Mammary epithelial cell (primary cell): ENCODE data around the gene ATG7.

Experiments used
- CTCF ChIP-seq, 2 donors: IDR thresholded peaks in 1 of 2; conservative IDR thresholded peaks in 1 of 2; 2 replicates each; pipeline ENCODE4 v1.5.1; 2011 to 2012; ENCODE audit warnings: inconsistent platforms in 2 of 2, low read length in 2 of 2, mild to moderate bottlenecking in 2 of 2, control low read depth in 1 of 2, low read depth in 1 of 2; ENCODE audit not compliant: insufficient read depth in 1 of 2; ENCODE audit errors: extremely low read depth in 1 of 2
- EZH2 ChIP-seq: IDR thresholded peaks from 2 replicates; pipeline ENCODE4 v1.6.1; 2012; ENCODE audit warnings: low read length, inconsistent platforms, borderline replicate concordance

- no peak for TF ChIP-seq CTCF (conservative IDR thresholded peaks at IDR 0.05 in 1 of 2, IDR thresholded peaks at IDR 0.05 in 1 of 2; ENCODE audit: extremely low read depth in 1 of 2, insufficient read depth in 1 of 2, low read depth in 1 of 2, low read length in 2 of 2)
- no peak for TF ChIP-seq EZH2
These were observed 226.4 kb downstream of the ATG7 start for GRCh38 chr3:11498646-11499045.
